Sigmoid colon (tissue), 7 donors: ENCODE results near the gene UBA6. TPM values are rescaled to one million over a fixed set of nuclear protein-coding genes. Genes with fewer than 3 reads are reported as not detected.

Experiments used
- DNase-seq: peaks from one replicate; pipeline ENCODE4 v3.0.0-alpha.2; 2019
- H3K27ac ChIP-seq, 4 donors: fragments of 200-600 bp; sonication (generic); one replicate each; pipeline ENCODE4 v1.5.1; 2016 to 2019; ENCODE audit warnings: mild to moderate bottlenecking in 1 of 4
- H3K27me3 ChIP-seq, 3 donors: fragments of 200-600 bp; sonication (generic); one replicate each; pipeline ENCODE4 v1.5.1; 2019; ENCODE audit warnings: mild to moderate bottlenecking in 1 of 3
- H3K36me3 ChIP-seq, 4 donors: fragments of 200-600 bp; sonication (generic); one replicate each; pipeline ENCODE4 v1.5.1; 2016 to 2019
- H3K4me1 ChIP-seq, 4 donors: fragments of 200-600 bp; sonication (generic); one replicate each; pipeline ENCODE4 v1.5.1; 2017 to 2019
- H3K4me3 ChIP-seq, 4 donors: fragments of 200-600 bp; sonication (generic); one replicate each; pipeline ENCODE4 v1.5.1; 2017 to 2019; ENCODE audit warnings: mild to moderate bottlenecking in 2 of 4, moderate library complexity in 1 of 4
- H3K9me3 ChIP-seq, 4 donors: fragments of 200-600 bp in 3 of 4; sonication (generic) in 3 of 4; one replicate each; pipeline versions ENCODE4 v1.5.1 to v1.6.1; 2013 to 2019
- CTCF ChIP-seq, 4 experiments: fragments of 450-650 bp in 3 of 4; fragments of 200-600 bp in 1 of 4; IDR thresholded peaks; one replicate each; pipeline ENCODE4 v1.5.1; 2016 to 2019; ENCODE audit warnings: antibody characterized with exemption in 4 of 4, mild to moderate bottlenecking in 3 of 4, moderate library complexity in 2 of 4
- EP300 ChIP-seq, 4 donors: sonication (generic); formaldehyde crosslinking; IDR thresholded peaks; one replicate each; pipeline ENCODE4 v1.6.1; 2017; ENCODE audit warnings: antibody characterized with exemption in 4 of 4
- POLR2A ChIP-seq, 2 donors: fragments of 450-650 bp; IDR thresholded peaks; one replicate each; pipeline ENCODE4 v1.6.1; 2016; ENCODE audit warnings: antibody characterized with exemption in 2 of 2, mild to moderate bottlenecking in 2 of 2, moderate library complexity in 2 of 2
- POLR2AphosphoS5 ChIP-seq, 4 donors: sonication (generic); formaldehyde crosslinking; IDR thresholded peaks; one replicate each; pipeline ENCODE4 v1.6.1; 2017; ENCODE audit warnings: antibody characterized with exemption in 4 of 4
- WGBS, 2 donors: extraction: QIAGEN DNeasy Blood & Tissue Kit; methylation state at CpG; one replicate each; pipeline ENCODE4 v1.1.7; 2013; 5-methylcytosine and 5-hydroxymethylcytosine counted together
- intact Hi-C: fragments of 100-400 bp; cut with DNase I; formaldehyde crosslinking; loops from one replicate; pipeline ENCODE4 v1.15.1; 2023
- polyA plus RNA-seq, 3 donors: library from polyadenylated mRNA; stranded (reverse); fragments of 200-250 nt; gene quantifications; one replicate each; pipeline ENCODE4 v1.2.3, GENCODE V29; 2013
- small RNA-seq, 3 donors: library from RNA; depleted of rRNA; stranded (forward); fragments of <200 nt; gene quantifications; one replicate each; pipeline ENCODE3, GENCODE V24; 2016
- total RNA-seq, 4 donors: library from RNA; depleted of rRNA; stranded (reverse); fragments of >200 nt; gene quantifications; one replicate each; pipeline ENCODE4 v1.1.0, GENCODE V29; 2016
- donor health status: healthy with polysubstance abuse.
- donor health status: Bipolar disorder and iron deficiency.
- donor health status: healthy.

UBA6 gene
- total and polyA plus RNA-seq, 7 donors, result 4.2 to 85.0 (median 22.8) TPM

DNA sequence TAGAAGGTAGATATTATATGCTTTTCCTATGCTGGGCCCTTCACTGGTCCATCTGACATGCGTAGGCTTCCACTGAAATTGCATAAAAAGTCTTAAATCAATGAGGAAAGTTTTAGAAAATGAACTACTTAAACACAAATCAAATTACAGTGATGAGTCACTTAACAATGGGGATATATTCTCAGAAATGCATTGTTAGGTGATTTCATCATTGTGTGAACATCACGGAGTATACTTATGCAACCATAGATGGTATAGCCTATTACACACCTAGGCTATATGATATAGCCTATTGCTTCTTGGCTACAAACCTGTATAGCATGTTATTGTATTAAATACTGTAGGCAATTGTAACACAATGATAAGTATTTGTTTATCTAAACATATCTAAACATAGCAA lies 132.1 kb downstream of the UBA6 start:
- Histone ChIP-seq H3K27me3 (no peaks in the 10 kb centered on the region), H3K4me3 (no peak overlapping the region), H3K4me1 (no peaks in the 10 kb centered on the region), H3K9me3 (no peaks in the 10 kb centered on the region), H3K36me3 (no peaks in the 10 kb centered on the region), H3K27ac (no peak overlapping the region)
- intact Hi-C loops, result no loop called here
- WGBS, 2 donors, result 92% methylated on average over 2 of the region's 2 CpGs
- DNase-seq, result no peak
- no peak for TF ChIP-seq EP300 (IDR thresholded peaks at IDR 0.05)
- TF ChIP-seq CTCF (IDR thresholded peaks at IDR 0.05), result no peak
- TF ChIP-seq POLR2AphosphoS5 (IDR thresholded peaks at IDR 0.05), result no peak
- TF ChIP-seq POLR2A (IDR thresholded peaks at IDR 0.05), result no peak

- intact Hi-C loops, result no loop called here
- Histone ChIP-seq H3K27me3 (no peaks in the 10 kb centered on the region), H3K4me3 (no peak overlapping the region), H3K27ac (no peak overlapping the region), H3K9me3 (no peaks in the 10 kb centered on the region), H3K36me3 (no peaks in the 10 kb centered on the region), H3K4me1 (no peaks in the 10 kb centered on the region)
- 94 to 96% methylated on average over 3 of the region's 3 CpGs for WGBS, 2 donors
- no peak for DNase-seq
- TF ChIP-seq POLR2AphosphoS5 (IDR thresholded peaks at IDR 0.05) (no peak), POLR2A (IDR thresholded peaks at IDR 0.05) (no peak), CTCF (IDR thresholded peaks at IDR 0.05) (no peak), EP300 (IDR thresholded peaks at IDR 0.05) (no peak)
These were observed 134.6 kb downstream of the UBA6 start for GRCh38 chr4:67566335-67566734.

DNA sequence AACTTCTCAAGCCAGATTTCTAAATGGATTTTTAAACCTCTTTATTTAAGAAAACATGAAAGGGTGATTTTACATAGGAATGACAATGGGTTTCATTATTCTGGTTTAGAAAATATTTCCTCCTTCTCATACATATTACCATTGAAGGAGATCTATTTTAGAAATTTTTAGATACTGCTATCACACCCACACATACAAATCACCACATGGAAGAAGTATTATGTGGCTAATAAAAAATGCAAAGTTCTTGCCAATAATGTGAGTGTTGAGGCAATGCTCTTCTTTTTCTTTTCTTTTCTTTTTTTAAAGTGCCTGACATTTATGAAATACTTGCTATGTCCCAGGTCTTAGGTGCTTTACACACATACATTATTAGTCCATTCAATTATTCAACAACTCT lies 135.7 kb downstream of the UBA6 start:
- no peak overlapping the region for H3K4me3 ChIP-seq
- TF ChIP-seq POLR2AphosphoS5 (IDR thresholded peaks at IDR 0.05), result no peak
- TF ChIP-seq EP300 (IDR thresholded peaks at IDR 0.05), result no peak
- no peak for TF ChIP-seq POLR2A (IDR thresholded peaks at IDR 0.05)
- no peak for TF ChIP-seq CTCF (IDR thresholded peaks at IDR 0.05)
- no peaks in the 10 kb centered on the region for H3K9me3 ChIP-seq
- H3K27me3 ChIP-seq, result no peaks in the 10 kb centered on the region
- no peaks in the 10 kb centered on the region for H3K36me3 ChIP-seq
- no peak overlapping the region for H3K27ac ChIP-seq
- no peak for DNase-seq
- no peaks in the 10 kb centered on the region for H3K4me1 ChIP-seq
- intact Hi-C loops, result no loop called here

Small RNA genes within 50 kb of the gene (small RNA-seq; reads per million reads assigned to genes)
- gene AC096720.1, result 0 reads per million in 3 donors
- 0 reads per million in 3 donors for gene RF00091

Other genes starting within 250 kb of the UBA6 start
- 10 to 100 TPM; 20.6 to 30.0 (median 25.9) TPM for gene CENPC, start 155.7 kb downstream of the UBA6 start, total RNA-seq
- gene CENPC, start 155.7 kb downstream of the UBA6 start, polyA plus RNA-seq, result 1 to 10 TPM; 4.9 to 7.8 (median 6.6) TPM
- gene STAP1, start 142.4 kb downstream of the UBA6 start, total RNA-seq, result not detected
- 1 to 10 TPM in 2 of 3 donors, not detected in 1; 2.4 to 9.4 TPM for gene STAP1, start 142.4 kb downstream of the UBA6 start, polyA plus RNA-seq
- not detected for gene GNRHR, start 53.2 kb upstream of the UBA6 start, total RNA-seq
- gene GNRHR, start 53.2 kb upstream of the UBA6 start, polyA plus RNA-seq, result not detected
- not detected for gene TMPRSS11D, start 182.8 kb upstream of the UBA6 start, total RNA-seq
- gene TMPRSS11D, start 182.8 kb upstream of the UBA6 start, polyA plus RNA-seq, result under 1 TPM in 1 of 3 donors, not detected in 2; 0.07 TPM